SK-N-SH treated with all-trans-retinoic acid at 6 μM for 48 hours (cell line): ENCODE data around the gene OR52L1.

Experiments
- ATAC-seq: fragments of 200-7000 bp; cut with Tn5 transposase; 3 replicates; pipeline ENCODE4 v1.9.1; 2020; ENCODE audit warnings: mild to moderate bottlenecking, moderate library complexity
- ARNTL ChIP-seq: fragments of 450-650 bp; formaldehyde crosslinking; IDR thresholded peaks from 2 replicates; pipeline ENCODE4 v1.5.0; 2020; ENCODE audit warnings: low read depth, mild to moderate bottlenecking, moderate library complexity, borderline replicate concordance
- BACH2 ChIP-seq: fragments of 250-450 bp; sonication (Bioruptor Pico); IDR thresholded peaks from 2 replicates; pipeline ENCODE4 v1.9.0; 2021; ENCODE audit warnings: mild to moderate bottlenecking, borderline replicate concordance
- CREB5 ChIP-seq: fragments of 250-450 bp; sonication (Bioruptor Pico); IDR thresholded peaks from 2 replicates; pipeline ENCODE4 v1.5.1; 2020; ENCODE audit warnings: low read depth, mild to moderate bottlenecking, moderate library complexity
- CSDC2 ChIP-seq: fragments of 250-450 bp; sonication (Bioruptor Pico); IDR thresholded peaks from 2 replicates; pipeline ENCODE4 v1.5.0; 2020; ENCODE audit warnings: mild to moderate bottlenecking, moderate library complexity
- GLIS3 ChIP-seq: fragments of 250-450 bp; sonication (Bioruptor Pico); IDR thresholded peaks from 2 replicates; pipeline ENCODE4 v1.5.0; 2020; ENCODE audit warnings: mild to moderate bottlenecking, moderate library complexity
- ISL1 ChIP-seq: fragments of 250-450 bp; sonication (Bioruptor Pico); IDR thresholded peaks from 2 replicates; pipeline ENCODE4 v2.1.2; 2022; ENCODE audit warnings: mild to moderate bottlenecking, moderate library complexity
- OSR1 ChIP-seq: fragments of 250-450 bp; sonication (Bioruptor Pico); IDR thresholded peaks from 2 replicates; pipeline ENCODE4 v1.8.0; 2022; ENCODE audit warnings: moderate library complexity, mild to moderate bottlenecking, inconsistent platforms
- PATZ1 ChIP-seq: fragments of 250-450 bp; sonication (Bioruptor Pico); IDR thresholded peaks from 2 replicates; pipeline ENCODE4 v1.8.0; 2020; ENCODE audit warnings: mild to moderate bottlenecking, moderate library complexity, borderline replicate concordance
- POU6F1 ChIP-seq: fragments of 250-450 bp; sonication (Bioruptor Pico); IDR thresholded peaks from 2 replicates; pipeline ENCODE4 v1.8.0; 2021; ENCODE audit warnings: low read depth, mild to moderate bottlenecking, moderate library complexity, borderline replicate concordance
- PPARA ChIP-seq: fragments of 250-450 bp; sonication (Bioruptor Pico); IDR thresholded peaks from 2 replicates; pipeline ENCODE4 v1.5.0; 2020; ENCODE audit warnings: mild to moderate bottlenecking, borderline replicate concordance
- RARB ChIP-seq: fragments of 250-450 bp; sonication (Bioruptor Pico); IDR thresholded peaks from 2 replicates; pipeline ENCODE4 v1.8.0; 2021; ENCODE audit warnings: mild to moderate bottlenecking, moderate library complexity
- SNAI2 ChIP-seq: fragments of 250-450 bp; sonication (Bioruptor Pico); IDR thresholded peaks from 2 replicates; pipeline ENCODE4 v1.5.0; 2020; ENCODE audit warnings: mild to moderate bottlenecking, moderate library complexity
- TCF4 ChIP-seq: fragments of 250-450 bp; sonication (Bioruptor Pico); IDR thresholded peaks from 2 replicates; pipeline ENCODE4 v1.8.0; 2021; ENCODE audit warnings: mild to moderate bottlenecking, moderate library complexity, borderline replicate concordance
- TOX ChIP-seq: fragments of 250-450 bp; sonication (Bioruptor Pico); IDR thresholded peaks from 2 replicates; pipeline ENCODE4 v1.8.0; 2021; ENCODE audit warnings: mild to moderate bottlenecking, moderate library complexity, borderline replicate concordance
- ZC3H10 ChIP-seq: fragments of 250-450 bp; sonication (Bioruptor Pico); IDR thresholded peaks from 2 replicates; pipeline ENCODE4 v1.5.1; 2021; ENCODE audit warnings: mild to moderate bottlenecking, moderate library complexity
- ZFP3 ChIP-seq: fragments of 250-450 bp; sonication (Bioruptor Pico); IDR thresholded peaks from 2 replicates; pipeline ENCODE4 v1.5.0; 2020; ENCODE audit warnings: mild to moderate bottlenecking, moderate library complexity
- ZFP30 ChIP-seq: fragments of 450-650 bp; formaldehyde crosslinking; IDR thresholded peaks from 2 replicates; pipeline ENCODE4 v1.5.0; 2022; ENCODE audit warnings: mild to moderate bottlenecking, moderate library complexity
- ZNF565 ChIP-seq: fragments of 450-650 bp; formaldehyde crosslinking; conservative IDR thresholded peaks from 2 replicates; pipeline ENCODE4 v1.5.0; 2020; ENCODE audit warnings: low read depth, mild to moderate bottlenecking, moderate library complexity
- ZNF70 ChIP-seq: fragments of 450-650 bp; formaldehyde crosslinking; IDR thresholded peaks from 2 replicates; pipeline ENCODE4 v1.5.0; 2020; ENCODE audit warnings: mild to moderate bottlenecking, moderate library complexity
- ZNF8 ChIP-seq: fragments of 450-650 bp; formaldehyde crosslinking; IDR thresholded peaks from 2 replicates; pipeline ENCODE4 v1.5.0; 2020; ENCODE audit warnings: mild to moderate bottlenecking, moderate library complexity
- TF ChIP-seq, protein P1 (sequence below): fragments of 250-450 bp; sonication (Bioruptor Pico); IDR thresholded peaks from 2 replicates; pipeline ENCODE4 v1.5.1; 2021; ENCODE audit warnings: mild to moderate bottlenecking, moderate library complexity
- TF ChIP-seq, protein P2 (sequence below): fragments of 250-450 bp; sonication (Bioruptor Pico); IDR thresholded peaks from 2 replicates; pipeline ENCODE4 v1.5.0; 2020; ENCODE audit warnings: mild to moderate bottlenecking, moderate library complexity

Gene OR52L1

DNA sequence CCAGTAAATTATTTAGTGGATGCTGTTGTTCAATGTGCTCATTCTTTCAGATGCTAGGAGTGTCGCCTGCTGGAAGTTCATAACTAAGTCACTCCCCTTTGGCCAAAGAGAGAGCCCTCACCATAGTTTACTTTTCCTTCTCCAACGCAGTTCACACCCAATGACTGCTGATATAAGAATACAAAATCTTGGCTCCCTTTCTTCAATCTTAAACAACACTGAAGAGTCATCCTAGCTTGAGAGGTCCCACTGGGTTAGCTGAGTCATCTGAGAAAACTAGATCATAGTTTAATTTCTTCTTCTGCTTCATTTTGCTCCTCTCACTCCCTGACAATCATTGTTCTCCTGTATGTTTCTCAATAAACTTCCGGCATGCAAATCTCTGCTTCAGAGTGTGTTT, 5.4 kb upstream of the OR52L1 start:
- no peak for ATAC-seq
- no peak for TF ChIP-seq PPARA (CRISPR knock-in tag)
- no peak for TF ChIP-seq SNAI2 (CRISPR knock-in tag)
- TF ChIP-seq ZNF565 (CRISPR knock-in tag), result no peak
- no peak for TF ChIP-seq PATZ1
- no peak for TF ChIP-seq TCF4 (CRISPR knock-in tag)
- no peak for TF ChIP-seq POU6F1 (CRISPR knock-in tag)
- no peak for TF ChIP-seq BACH2
- TF ChIP-seq, protein P1, sequence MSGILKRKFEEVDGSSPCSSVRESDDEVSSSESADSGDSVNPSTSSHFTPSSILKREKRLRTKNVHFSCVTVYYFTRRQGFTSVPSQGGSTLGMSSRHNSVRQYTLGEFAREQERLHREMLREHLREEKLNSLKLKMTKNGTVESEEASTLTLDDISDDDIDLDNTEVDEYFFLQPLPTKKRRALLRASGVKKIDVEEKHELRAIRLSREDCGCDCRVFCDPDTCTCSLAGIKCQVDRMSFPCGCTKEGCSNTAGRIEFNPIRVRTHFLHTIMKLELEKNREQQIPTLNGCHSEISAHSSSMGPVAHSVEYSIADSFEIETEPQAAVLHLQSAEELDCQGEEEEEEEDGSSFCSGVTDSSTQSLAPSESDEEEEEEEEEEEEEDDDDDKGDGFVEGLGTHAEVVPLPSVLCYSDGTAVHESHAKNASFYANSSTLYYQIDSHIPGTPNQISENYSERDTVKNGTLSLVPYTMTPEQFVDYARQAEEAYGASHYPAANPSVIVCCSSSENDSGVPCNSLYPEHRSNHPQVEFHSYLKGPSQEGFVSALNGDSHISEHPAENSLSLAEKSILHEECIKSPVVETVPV (CRISPR knock-in tag), result no peak
- TF ChIP-seq ZC3H10, result no peak
- TF ChIP-seq CSDC2 (CRISPR knock-in tag), result no peak
- no peak for TF ChIP-seq ISL1
- no peak for TF ChIP-seq TOX (CRISPR knock-in tag)
- TF ChIP-seq CREB5 (CRISPR knock-in tag), result no peak
- no peak for TF ChIP-seq RARB (CRISPR knock-in tag)
- TF ChIP-seq ZNF70 (CRISPR knock-in tag), result no peak
- TF ChIP-seq ARNTL, result no peak

DNA sequence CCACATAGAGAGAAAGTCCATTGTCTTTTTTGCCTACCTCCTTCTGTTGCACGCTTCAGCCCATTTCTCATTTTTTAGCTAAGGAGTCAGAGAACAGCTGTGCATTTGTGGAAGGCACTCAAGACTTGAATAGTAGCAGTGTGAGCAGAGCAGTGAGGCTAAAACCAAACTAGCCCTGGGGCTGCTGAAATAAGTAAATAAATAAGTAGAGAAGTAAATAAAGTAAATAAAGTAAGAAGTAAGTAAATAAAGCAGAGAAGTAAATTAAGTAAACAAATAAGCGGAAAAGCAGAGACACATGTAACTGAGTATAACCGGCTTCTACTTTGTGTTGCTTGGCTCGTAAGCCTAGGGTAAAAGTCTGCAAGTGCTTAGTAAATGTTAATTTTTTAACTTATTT, 2.4 kb upstream of the OR52L1 start:
- ATAC-seq, result no peak
- TF ChIP-seq, protein P2, sequence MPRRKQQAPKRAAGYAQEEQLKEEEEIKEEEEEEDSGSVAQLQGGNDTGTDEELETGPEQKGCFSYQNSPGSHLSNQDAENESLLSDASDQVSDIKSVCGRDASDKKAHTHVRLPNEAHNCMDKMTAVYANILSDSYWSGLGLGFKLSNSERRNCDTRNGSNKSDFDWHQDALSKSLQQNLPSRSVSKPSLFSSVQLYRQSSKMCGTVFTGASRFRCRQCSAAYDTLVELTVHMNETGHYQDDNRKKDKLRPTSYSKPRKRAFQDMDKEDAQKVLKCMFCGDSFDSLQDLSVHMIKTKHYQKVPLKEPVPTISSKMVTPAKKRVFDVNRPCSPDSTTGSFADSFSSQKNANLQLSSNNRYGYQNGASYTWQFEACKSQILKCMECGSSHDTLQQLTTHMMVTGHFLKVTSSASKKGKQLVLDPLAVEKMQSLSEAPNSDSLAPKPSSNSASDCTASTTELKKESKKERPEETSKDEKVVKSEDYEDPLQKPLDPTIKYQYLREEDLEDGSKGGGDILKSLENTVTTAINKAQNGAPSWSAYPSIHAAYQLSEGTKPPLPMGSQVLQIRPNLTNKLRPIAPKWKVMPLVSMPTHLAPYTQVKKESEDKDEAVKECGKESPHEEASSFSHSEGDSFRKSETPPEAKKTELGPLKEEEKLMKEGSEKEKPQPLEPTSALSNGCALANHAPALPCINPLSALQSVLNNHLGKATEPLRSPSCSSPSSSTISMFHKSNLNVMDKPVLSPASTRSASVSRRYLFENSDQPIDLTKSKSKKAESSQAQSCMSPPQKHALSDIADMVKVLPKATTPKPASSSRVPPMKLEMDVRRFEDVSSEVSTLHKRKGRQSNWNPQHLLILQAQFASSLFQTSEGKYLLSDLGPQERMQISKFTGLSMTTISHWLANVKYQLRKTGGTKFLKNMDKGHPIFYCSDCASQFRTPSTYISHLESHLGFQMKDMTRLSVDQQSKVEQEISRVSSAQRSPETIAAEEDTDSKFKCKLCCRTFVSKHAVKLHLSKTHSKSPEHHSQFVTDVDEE (CRISPR knock-in tag), result no peak
- TF ChIP-seq ZC3H10, result no peak
- TF ChIP-seq PATZ1, result no peak
- TF ChIP-seq, protein P1 (CRISPR knock-in tag), result no peak
- TF ChIP-seq OSR1 (CRISPR knock-in tag), result no peak
- TF ChIP-seq TOX (CRISPR knock-in tag), result no peak
- TF ChIP-seq SNAI2 (CRISPR knock-in tag), result no peak
- TF ChIP-seq POU6F1 (CRISPR knock-in tag), result no peak
- no peak for TF ChIP-seq ZNF8 (CRISPR knock-in tag)
- no peak for TF ChIP-seq BACH2
- TF ChIP-seq ARNTL, result no peak
- TF ChIP-seq TCF4 (CRISPR knock-in tag), result no peak
- no peak for TF ChIP-seq RARB (CRISPR knock-in tag)
- no peak for TF ChIP-seq GLIS3 (CRISPR knock-in tag)
- no peak for TF ChIP-seq CSDC2 (CRISPR knock-in tag)
- TF ChIP-seq ZFP30 (CRISPR knock-in tag), result no peak
- no peak for TF ChIP-seq CREB5 (CRISPR knock-in tag)
- TF ChIP-seq ZFP3 (CRISPR knock-in tag), result no peak
- no peak for TF ChIP-seq ZNF70 (CRISPR knock-in tag)
- TF ChIP-seq, all 23 proteins: peak for 0
